Right lobe of liver (tissue), 6 donors: ENCODE measurements around the gene INPP5B. TPM values are rescaled to one million over a fixed set of nuclear protein-coding genes. Genes with fewer than 3 reads are reported as not detected.

Experiments
- ATAC-seq, 4 donors: fragments of 200-7000 bp; cut with Tn5 transposase; one replicate each; pipeline ENCODE4 v1.9.1; 2020; ENCODE audit warnings: mild to moderate bottlenecking in 4 of 4, moderate library complexity in 4 of 4
- DNase-seq, 3 donors: peaks; one replicate each; pipeline ENCODE4 v3.0.0-alpha.2; 2020
- H3K27ac ChIP-seq, 3 donors: fragments of 200-600 bp; one replicate each; pipeline ENCODE4 v1.8.0; 2022
- H3K27me3 ChIP-seq, 2 donors: fragments of 200-600 bp; one replicate each; pipeline ENCODE4 v1.8.0; 2022
- H3K36me3 ChIP-seq, 4 donors: fragments of 200-600 bp; sonication (generic) in 1 of 4; one replicate each; pipeline versions ENCODE4 v1.5.1 to v1.8.0; 2017 to 2022; ENCODE audit warnings: control low read depth in 1 of 4
- H3K4me1 ChIP-seq, 4 donors: fragments of 200-600 bp; sonication (generic) in 1 of 4; one replicate each; pipeline versions ENCODE4 v1.5.1 to v1.8.0; 2017 to 2022; ENCODE audit warnings: control low read depth in 1 of 4
- H3K4me3 ChIP-seq, 3 donors: fragments of 200-600 bp; one replicate each; pipeline ENCODE4 v1.8.0; 2022
- H3K9me3 ChIP-seq, 4 donors: fragments of 200-600 bp; sonication (generic) in 1 of 4; one replicate each; pipeline versions ENCODE4 v1.5.1 to v1.8.0; 2017 to 2022; ENCODE audit warnings: control low read depth in 1 of 4
- CTCF ChIP-seq, 4 donors: fragments of 200-600 bp in 3 of 4; fragments of 450-650 bp in 1 of 4; IDR thresholded peaks; one replicate each; pipeline versions ENCODE4 v1.5.1 to v1.8.0; 2016 to 2022; ENCODE audit warnings: antibody characterized with exemption in 4 of 4, mild to moderate bottlenecking in 2 of 4
- POLR2A ChIP-seq: fragments of 450-650 bp; IDR thresholded peaks from one replicate; pipeline ENCODE4 v1.6.1; 2017; ENCODE audit warnings: antibody characterized with exemption, mild to moderate bottlenecking
- WGBS: methylation state at CpG from one replicate; pipeline ENCODE4 v1.1.6; 2018; ENCODE audit warnings: low coverage, low lambda C conversion rate; ENCODE audit not compliant: insufficient coverage; ENCODE audit errors: missing lambda C conversion rate; 5-methylcytosine and 5-hydroxymethylcytosine counted together
- intact Hi-C, 2 donors: fragments of 100-400 bp; cut with DNase I; formaldehyde crosslinking; loops; one replicate each; pipeline versions ENCODE4 v1.11.2 to v1.14.1; 2022
- total RNA-seq, 6 experiments: library from RNA; depleted of rRNA in 2 of 6; stranded (reverse); fragments of >200 nt in 2 of 6; fragmentation: NEBNext Ultra II Directional in 3 of 6; extraction: Animal tissue kit (Norgen Biotek cat#: 25700) in 3 of 6; gene quantifications; one replicate each; pipeline versions ENCODE4 v1.1.0 to v1.2.4, GENCODE V29; 2016 to 2023
- donor health status: DM: no; HTN: yes; CAD: no.
- donor health status: DM: no; HTN: no; CAD: no.
- donor health status: DM: no; HTN: no; CAD: no.
- donor health status: DM: no; HTN: yes; CAD: no.
- donor health status: DM: no; HTN: yes; CAD: no.

Gene INPP5B
- total RNA-seq, 6 experiments from 2014 or later, result 10.5 to 23.1 (median 14.6) TPM

GRCh38 chr1:37821481-37821880 lies 125.4 kb downstream of the INPP5B start:
- ATAC-seq, result no peak
- Histone ChIP-seq H3K27me3 (no peaks in the 10 kb centered on the region), H3K4me3 (no peak overlapping the region), H3K36me3 (peaks cover 0 to 33% (median 16%) of the 10 kb centered on the region in 4 donors), H3K4me1 (peaks cover 0 to 8% (median 4%) of the 10 kb centered on the region in 4 donors), H3K9me3 (no peaks in the 10 kb centered on the region), H3K27ac (no peak overlapping the region)
- 67% methylated on average over 1 of the region's 2 CpGs for WGBS
- TF ChIP-seq CTCF (IDR thresholded peaks at IDR 0.05), result no peak
- TF ChIP-seq POLR2A, result no peak
- DNase-seq, result no peak
- intact Hi-C loops, result no loop called here

- H3K4me3 ChIP-seq, result no peak overlapping the region
- H3K9me3 ChIP-seq, result no peaks in the 10 kb centered on the region
- 0% methylated on average over 2 of the region's 2 CpGs for WGBS
- DNase-seq (peak; percentile 69 to 80 (median 78)), ATAC-seq (peak; percentile 63 to 97 (median 88))
- H3K27ac ChIP-seq, result peak overlapping the region in 2 of 3 donors; percentile 71 to 78
- no peaks in the 10 kb centered on the region for H3K27me3 ChIP-seq
- H3K36me3 ChIP-seq, result peaks cover 0 to 33% (median 8%) of the 10 kb centered on the region in 4 donors
- intact Hi-C loops, result no loop called here
- H3K4me1 ChIP-seq, result peaks cover 0 to 8% (median 4%) of the 10 kb centered on the region in 4 donors
- no peak for TF ChIP-seq POLR2A
- no peak for TF ChIP-seq CTCF (IDR thresholded peaks at IDR 0.05)
Observed at GRCh38 chr1:37817481-37817880, 129.4 kb downstream of the INPP5B start.

- ATAC-seq (no peak), DNase-seq (no peak)
- Histone ChIP-seq H3K36me3 (peaks cover 0 to 10% (median 0%) of the 10 kb centered on the region in 4 donors), H3K27me3 (no peaks in the 10 kb centered on the region), H3K4me3 (no peak overlapping the region), H3K9me3 (no peaks in the 10 kb centered on the region), H3K4me1 (peaks cover 0 to 15% (median 7%) of the 10 kb centered on the region in 4 donors), H3K27ac (no peak overlapping the region)
- intact Hi-C loops, result no loop called here
- TF ChIP-seq POLR2A (no peak), CTCF (IDR thresholded peaks at IDR 0.05) (no peak)
- 96% methylated on average over 3 of the region's 7 CpGs for WGBS
Observed at GRCh38 chr1:37814252-37814651, 132.6 kb downstream of the INPP5B start.

- Histone ChIP-seq H3K4me1 (peaks cover 0 to 20% (median 9%) of the 10 kb centered on the region in 4 donors), H3K36me3 (peaks cover 0 to 10% (median 0%) of the 10 kb centered on the region in 4 donors), H3K9me3 (no peaks in the 10 kb centered on the region), H3K27ac (no peak overlapping the region), H3K27me3 (no peaks in the 10 kb centered on the region), H3K4me3 (no peak overlapping the region)
- ATAC-seq (no peak), DNase-seq (no peak)
- TF ChIP-seq CTCF (IDR thresholded peaks at IDR 0.05) (no peak), POLR2A (no peak)
- intact Hi-C loops, result no loop called here
- 94% methylated on average over 2 of the region's 2 CpGs for WGBS
Observed at GRCh38 chr1:37813529-37814145, 133.2 kb downstream of the INPP5B start.
